NCI-H2029 (cell line): ENCODE results near the gene GALNT13.

Source experiments
- DNase-seq: peaks from one replicate; lab custom pipeline; 2025; lab: John Stamatoyannopoulos, UW

The GALNT13 gene

GRCh38 chr2:154226931-154227330, 355.2 kb downstream of the GALNT13 start:
- DNase-seq = no peak

GRCh38 chr2:154228566-154229280, 357.0 kb downstream of the GALNT13 start:
- no peak for DNase-seq

- DNase-seq = no peak
Observed at GRCh38 chr2:154229966-154230365, 358.2 kb downstream of the GALNT13 start.

GRCh38 chr2:154231021-154231420, 359.3 kb downstream of the GALNT13 start:
- DNase-seq = no peak

- no peak for DNase-seq
Observed at GRCh38 chr2:154233231-154233630, 361.5 kb downstream of the GALNT13 start.

GRCh38 chr2:154238252-154238651, 366.5 kb downstream of the GALNT13 start:
- no peak for DNase-seq

GRCh38 chr2:154240316-154240715, 368.6 kb downstream of the GALNT13 start:
- no peak for DNase-seq

GRCh38 chr2:154240921-154241379, 369.2 kb downstream of the GALNT13 start:
- no peak for DNase-seq

- DNase-seq = no peak
Observed at GRCh38 chr2:154242687-154243086, 371.0 kb downstream of the GALNT13 start.

- DNase-seq = no peak
Observed at GRCh38 chr2:154243685-154244084, 372.0 kb downstream of the GALNT13 start.

GRCh38 chr2:154244932-154245331, 373.2 kb downstream of the GALNT13 start:
- no peak for DNase-seq

GRCh38 chr2:154247503-154247902, 375.8 kb downstream of the GALNT13 start:
- no peak for DNase-seq

GRCh38 chr2:154256136-154256535, 384.4 kb downstream of the GALNT13 start:
- no peak for DNase-seq

- DNase-seq = no peak
Observed at GRCh38 chr2:154259030-154259429, 387.3 kb downstream of the GALNT13 start.

GRCh38 chr2:154261473-154262027, 389.8 kb downstream of the GALNT13 start:
- DNase-seq = no peak

- DNase-seq = no peak
Observed at GRCh38 chr2:154263206-154263605, 391.5 kb downstream of the GALNT13 start.

GRCh38 chr2:154264024-154264423, 392.3 kb downstream of the GALNT13 start:
- no peak for DNase-seq

GRCh38 chr2:154267983-154268382, 396.3 kb downstream of the GALNT13 start:
- no peak for DNase-seq

- no peak for DNase-seq
Observed at GRCh38 chr2:154280543-154280942, 408.8 kb downstream of the GALNT13 start.

GRCh38 chr2:154289870-154290269, 418.1 kb downstream of the GALNT13 start:
- no peak for DNase-seq

- DNase-seq = no peak
Observed at GRCh38 chr2:154291511-154291910, 419.8 kb downstream of the GALNT13 start.

- DNase-seq = no peak
Observed at GRCh38 chr2:154291927-154292326, 420.2 kb downstream of the GALNT13 start.

GRCh38 chr2:154293864-154294263, 422.1 kb downstream of the GALNT13 start:
- no peak for DNase-seq
